H1 (cell line): ENCODE data around the gene RGR. TPM values are rescaled to one million over a fixed set of nuclear protein-coding genes. Genes with fewer than 3 reads are reported as not detected.

ENCODE experiments used
- CTCF ChIA-PET: fragments of 300-600 bp; sonication (Branson Sonifier 250); formaldehyde crosslinking; loops from one replicate; lab custom pipeline; 2021; ENCODE audit not compliant: partially characterized antibody; lab: Charles Lee
- POLR2A ChIA-PET: fragments of 300-600 bp; sonication (Branson Sonifier 250); formaldehyde crosslinking; loops from one replicate; lab custom pipeline; 2021; ENCODE audit warnings: inconsistent platforms; ENCODE audit not compliant: partially characterized antibody; lab: Charles Lee
- DNase-seq, 2 experiments: peaks; one replicate each; pipeline versions ENCODE4 v3.0.0 to v3.0.0-alpha.2; 2010 to 2022; ENCODE audit warnings: low spot score in 2 of 2, low read depth in 1 of 2, mixed read lengths in 1 of 2
- FAIRE-seq: peaks from 2 replicates; lab custom pipeline; 2011; peaks lifted over from hg19 to GRCh38; lab: Jason Lieb, UNC
- H2AFZ ChIP-seq: 2 replicates; pipeline ENCODE4 v1.8.1; 2012; ENCODE audit warnings: low read length, inconsistent platforms
- H2AK5ac ChIP-seq: 2 replicates; pipeline ENCODE4 v1.6.1; 2013; ENCODE audit warnings: low read depth, low read length
- H2BK120ac ChIP-seq: replicated peaks from 2 replicates; pipeline ENCODE3; 2013; ENCODE audit warnings: low read depth, low read length, inconsistent platforms
- H2BK12ac ChIP-seq: 2 replicates; pipeline ENCODE4 v1.6.1; 2013; ENCODE audit warnings: low read depth, low read length
- H2BK15ac ChIP-seq: 2 replicates; pipeline ENCODE4 v1.6.1; 2013; ENCODE audit warnings: low read length
- H2BK20ac ChIP-seq: 2 replicates; pipeline ENCODE4 v1.6.1; 2013; ENCODE audit warnings: low read length
- H2BK5ac ChIP-seq: 2 replicates; pipeline ENCODE4 v1.6.1; 2013; ENCODE audit warnings: low read depth, low read length
- H3K14ac ChIP-seq: 2 replicates; pipeline ENCODE4 v1.6.1; 2013; ENCODE audit warnings: inconsistent platforms; ENCODE audit not compliant: insufficient read length
- H3K18ac ChIP-seq: 2 replicates; pipeline ENCODE4 v1.6.1; 2013; ENCODE audit warnings: low read length; ENCODE audit errors: extremely low read depth
- H3K23ac ChIP-seq: 2 replicates; pipeline ENCODE4 v1.6.1; 2013; ENCODE audit warnings: inconsistent platforms; ENCODE audit not compliant: insufficient read length
- H3K23me2 ChIP-seq: 2 replicates; pipeline ENCODE4 v1.6.1; 2013; ENCODE audit warnings: low read depth, low read length
- H3K27ac ChIP-seq: 2 replicates; pipeline ENCODE4 v1.6.1; 2011; ENCODE audit warnings: low read depth, low read length, inconsistent platforms
- H3K27me3 ChIP-seq, 4 experiments: replicated peaks in 1 of 4; 1 replicate in 1 of 4; 2 replicates in 3 of 4; pipeline versions ENCODE4 v1.6.1 to v1.8.1; 2011 to 2013; ENCODE audit warnings: low read length in 3 of 4, mild to moderate bottlenecking in 3 of 4, inconsistent platforms in 2 of 4, mixed read lengths in 2 of 4, moderate library complexity in 1 of 4; ENCODE audit not compliant: control insufficient read depth in 3 of 4, insufficient read depth in 3 of 4; ENCODE audit errors: extremely low read depth in 1 of 4
- H3K36me3 ChIP-seq, 4 experiments: 2 replicates each; pipeline versions ENCODE4 v1.6.1 to v1.8.1; 2011 to 2013; ENCODE audit warnings: mild to moderate bottlenecking in 4 of 4, low read length in 3 of 4, moderate library complexity in 2 of 4, control low read depth in 1 of 4, inconsistent platforms in 1 of 4; ENCODE audit not compliant: insufficient read depth in 4 of 4, control insufficient read depth in 2 of 4
- H3K4ac ChIP-seq: replicated peaks from 2 replicates; pipeline ENCODE3; 2013; ENCODE audit warnings: low read length, low read depth, mixed read lengths, inconsistent platforms; ENCODE audit not compliant: insufficient read length
- H3K4me1 ChIP-seq, 4 experiments: replicated peaks in 1 of 4; 1 replicate in 1 of 4; 2 replicates in 3 of 4; pipeline versions ENCODE4 v1.6.1 to v1.8.1; 2011 to 2013; ENCODE audit warnings: low read length in 3 of 4, inconsistent platforms in 2 of 4, mixed read lengths in 1 of 4; ENCODE audit not compliant: insufficient read depth in 4 of 4, control insufficient read depth in 3 of 4
- H3K4me2 ChIP-seq, 2 experiments: 2 replicates each; pipeline versions ENCODE4 v1.6.1 to v1.8.1; 2011 to 2013; ENCODE audit warnings: low read depth in 2 of 2, low read length in 2 of 2, control low read depth in 1 of 2, inconsistent platforms in 1 of 2, mild to moderate bottlenecking in 1 of 2; ENCODE audit not compliant: insufficient read depth in 1 of 2
- H3K4me3 ChIP-seq, 4 experiments: fragments of 200-600, 300-600 bp in 1 of 4; sonication (generic), shearing (Covaris generic), sonication (Bioruptor Twin) in 1 of 4; 2 replicates each; pipeline versions ENCODE4 v1.5.1 to v1.8.1; 2011 to 2016; ENCODE audit warnings: low read length in 4 of 4, low read depth in 3 of 4, control low read depth in 2 of 4, inconsistent platforms in 2 of 4, mild to moderate bottlenecking in 2 of 4, mixed read lengths in 1 of 4, moderate library complexity in 1 of 4; ENCODE audit not compliant: insufficient read depth in 2 of 4; ENCODE audit errors: extremely low read depth in 1 of 4
- H3K56ac ChIP-seq: replicated peaks from 2 replicates; pipeline ENCODE3; 2013; ENCODE audit warnings: low read depth, mild to moderate bottlenecking, mixed read lengths, low read length, inconsistent platforms; ENCODE audit not compliant: insufficient read length
- H3K79me1 ChIP-seq: 2 replicates; pipeline ENCODE4 v1.6.1; 2013; ENCODE audit warnings: low read depth, low read length, control low read depth
- H3K79me2 ChIP-seq, 2 experiments: 2 replicates each; pipeline versions ENCODE4 v1.6.1 to v1.8.1; 2012 to 2013; ENCODE audit warnings: low read length in 2 of 2, mild to moderate bottlenecking in 2 of 2, inconsistent platforms in 1 of 2; ENCODE audit not compliant: insufficient read depth in 2 of 2, control insufficient read depth in 1 of 2
- H3K9ac ChIP-seq, 4 experiments: replicated peaks in 1 of 4; 1 replicate in 1 of 4; 2 replicates in 3 of 4; pipeline versions ENCODE4 v1.6.1 to v1.8.1; 2011 to 2013; ENCODE audit warnings: low read depth in 3 of 4, low read length in 3 of 4, control low read depth in 2 of 4, mild to moderate bottlenecking in 2 of 4, moderate library complexity in 2 of 4, inconsistent platforms in 1 of 4; ENCODE audit errors: extremely low read depth in 1 of 4
- H3K9me3 ChIP-seq, 2 experiments: 2 replicates each; pipeline versions ENCODE4 v1.6.1 to v1.8.1; 2012 to 2013; ENCODE audit warnings: mild to moderate bottlenecking in 2 of 2, moderate library complexity in 2 of 2, control low read depth in 1 of 2, inconsistent platforms in 1 of 2, low read depth in 1 of 2, low read length in 1 of 2, mixed read lengths in 1 of 2; ENCODE audit not compliant: insufficient read depth in 2 of 2
- H4K20me1 ChIP-seq, 2 experiments: replicated peaks in 1 of 2; 2 replicates each; pipeline versions ENCODE3 to v1.8.1; 2011 to 2013; ENCODE audit warnings: inconsistent platforms in 2 of 2, low read length in 2 of 2, mild to moderate bottlenecking in 1 of 2; ENCODE audit not compliant: insufficient read depth in 2 of 2, control insufficient read depth in 1 of 2
- H4K5ac ChIP-seq: 2 replicates; pipeline ENCODE4 v1.6.1; 2013; ENCODE audit warnings: low read length, low read depth, mixed read lengths, inconsistent platforms; ENCODE audit not compliant: insufficient read length
- H4K8ac ChIP-seq: 2 replicates; pipeline ENCODE4 v1.8.0; 2013; ENCODE audit warnings: mild to moderate bottlenecking, moderate library complexity, low read length, inconsistent platforms; ENCODE audit not compliant: insufficient read depth; ENCODE audit errors: extremely low read depth
- H4K91ac ChIP-seq: replicated peaks from 2 replicates; pipeline ENCODE3; 2013; ENCODE audit warnings: low read length, mixed read lengths, inconsistent platforms; ENCODE audit not compliant: insufficient read length
- BACH1 ChIP-seq: IDR thresholded peaks from 2 replicates; pipeline ENCODE4 v1.6.1; 2012; ENCODE audit warnings: low read length, improper control_type of control experiment
- CREB1 ChIP-seq: IDR thresholded peaks from 2 replicates; pipeline ENCODE4 v1.6.1; 2012; ENCODE audit warnings: inconsistent platforms
- CTCF ChIP-seq, 3 experiments: IDR thresholded peaks; 1 replicate in 2 of 3; 2 replicates in 1 of 3; pipeline versions ENCODE4 v1.5.1 to v1.6.1; 2011; ENCODE audit warnings: low read length in 3 of 3, mild to moderate bottlenecking in 3 of 3, inconsistent platforms in 2 of 3, low read depth in 1 of 3, moderate library complexity in 1 of 3; ENCODE audit not compliant: insufficient read depth in 1 of 3; ENCODE audit errors: control extremely low read depth in 1 of 3
- E2F6 ChIP-seq: IDR thresholded peaks from 2 replicates; pipeline ENCODE4 v1.6.1; 2012; ENCODE audit warnings: inconsistent platforms
- HDAC6 ChIP-seq: IDR thresholded peaks from one replicate; pipeline ENCODE4 v1.7.1; 2012; ENCODE audit warnings: low read depth, mild to moderate bottlenecking, inconsistent platforms, low read length, moderate library complexity
- POU5F1 ChIP-seq: IDR thresholded peaks from 2 replicates; pipeline ENCODE4 v1.6.1; 2011; ENCODE audit warnings: low read depth, mild to moderate bottlenecking, low read length, moderate library complexity
- RXRA ChIP-seq: IDR thresholded peaks from 2 replicates; pipeline ENCODE4 v1.6.1; 2011; ENCODE audit warnings: low read depth, mild to moderate bottlenecking, low read length, moderate library complexity; ENCODE audit not compliant: insufficient read depth
- SP4 ChIP-seq: IDR thresholded peaks from 2 replicates; pipeline ENCODE4 v1.6.1; 2012; ENCODE audit warnings: low read length, inconsistent platforms
- TCF12 ChIP-seq: IDR thresholded peaks from 2 replicates; pipeline ENCODE4 v1.6.1; 2011; ENCODE audit warnings: low read depth, mild to moderate bottlenecking, low read length
- YY1 ChIP-seq: IDR thresholded peaks from 2 replicates; pipeline ENCODE4 v1.6.1; 2011; ENCODE audit warnings: low read depth, mild to moderate bottlenecking, low read length
- WGBS, 2 experiments: shearing (Covaris generic) in 1 of 2; methylation state at CpG; one replicate each; pipeline versions ENCODE4 v1.1.6 to v1.1.7; 2013 to 2015; ENCODE audit warnings: low lambda C conversion rate in 2 of 2, mixed read lengths in 2 of 2, inconsistent platforms in 1 of 2, low coverage in 1 of 2, missing lambda C conversion rate in 1 of 2; ENCODE audit not compliant: insufficient replicate concordance in 2 of 2, insufficient coverage in 1 of 2, insufficient read length in 1 of 2; ENCODE audit errors: extremely low coverage in 1 of 2, missing lambda C conversion rate in 1 of 2; 5-methylcytosine and 5-hydroxymethylcytosine counted together
- polyA plus RNA-seq, 7 experiments: library from polyadenylated mRNA; depleted of rRNA in 3 of 7; stranded (reverse) in 5 of 7; unstranded in 2 of 7; fragments of >200 nt in 5 of 7; fragments of 200-250 nt in 2 of 7; gene quantifications; 1 replicate in 5 of 7; 2 replicates in 1 of 7; 4 replicates in 1 of 7; pipeline versions ENCODE4 v1.2.1 to v1.2.3, GENCODE V29; 2011 to 2013; ENCODE audit warnings: missing spikeins in 2 of 7, mixed read lengths in 2 of 7
- total RNA-seq: library from RNA; stranded (reverse); fragmentation: NEBNext Ultra II Directional; extraction: Animal tissue kit (Norgen Biotek cat#: 25700); gene quantifications from 2 replicates; pipeline ENCODE4 v1.2.1, GENCODE V29; 2021

RGR gene
- total and polyA plus RNA-seq, 2 of the 8 experiments (the other 6 are each of a cell fraction or from before 2014, with no cell fraction given), result not detected

- H2BK15ac ChIP-seq, result no peak overlapping the region
- no peaks in the 10 kb centered on the region for H4K20me1 ChIP-seq
- no peaks in the 10 kb centered on the region for H3K27me3 ChIP-seq
- H3K9me3 ChIP-seq, result no peaks in the 10 kb centered on the region
- DNase-seq (no peak), FAIRE-seq (no peak)
- POLR2A ChIA-PET, result no interaction called here
- H3K23ac ChIP-seq, result no peak overlapping the region
- no peak overlapping the region for H3K4ac ChIP-seq
- no peak overlapping the region for H3K9ac ChIP-seq
- H3K18ac ChIP-seq, result no peak overlapping the region
- 62% methylated on average over 1 of the region's 1 CpG; no CpG with 5 or more reads in 1 of the 2 experiments for WGBS, 2 experiments
- no peak overlapping the region for H4K8ac ChIP-seq
- H3K27ac ChIP-seq, result no peak overlapping the region
- H3K4me2 ChIP-seq, result no peak overlapping the region
- H3K56ac ChIP-seq, result no peak overlapping the region
- no peaks in the 10 kb centered on the region for H3K36me3 ChIP-seq
- no peaks in the 10 kb centered on the region for H3K4me1 ChIP-seq
- no peaks in the 10 kb centered on the region for H3K79me2 ChIP-seq
- no peak overlapping the region for H2BK120ac ChIP-seq
- no peaks in the 10 kb centered on the region; the same call in 1 of the 2 replicates for H3K23me2 ChIP-seq
- no peak overlapping the region for H4K5ac ChIP-seq
- H3K4me3 ChIP-seq, result no peak overlapping the region
- H2AK5ac ChIP-seq, result no peak overlapping the region
- no peak overlapping the region for H3K14ac ChIP-seq
- no peaks in the 10 kb centered on the region for H3K79me1 ChIP-seq
- H2BK20ac ChIP-seq, result no peak overlapping the region
- H2BK12ac ChIP-seq, result no peak overlapping the region
- H4K91ac ChIP-seq, result no peak overlapping the region
- no peak overlapping the region for H2BK5ac ChIP-seq
- H2AFZ ChIP-seq, result no peak overlapping the region
- CTCF ChIA-PET, result interaction anchor here (0.8 to 2.0 kb wide), 6 partner anchors 20 to 230 kb away, joined by 3 to 8 read pairs (median 4); no protein-coding TSS in a partner anchor
- no peak for TF ChIP-seq YY1
- no peak for TF ChIP-seq RXRA
- no peak for TF ChIP-seq BACH1
- no peak for TF ChIP-seq E2F6
- no peak for TF ChIP-seq SP4
- no peak for TF ChIP-seq TCF12
- TF ChIP-seq CREB1, result no peak
- TF ChIP-seq POU5F1, result no peak
- TF ChIP-seq CTCF (IDR thresholded peaks at IDR 0.05; ENCODE audit: control extremely low read depth in 1 of 3, insufficient read depth in 1 of 3, low read depth in 1 of 3, low read length in 3 of 3), result no peak
- no peak for TF ChIP-seq HDAC6
These were observed 63.2 kb downstream of the RGR start for GRCh38 chr10:84308021-84308420.
